ENCODE data around the gene ARHGAP26. TPM values are rescaled to one million over a fixed set of nuclear protein-coding genes. Genes with fewer than 3 reads are reported as not detected.

ARHGAP26 gene
- polyA plus RNA-seq, 1 donor from 2014 or later = 0.83 TPM

DNA sequence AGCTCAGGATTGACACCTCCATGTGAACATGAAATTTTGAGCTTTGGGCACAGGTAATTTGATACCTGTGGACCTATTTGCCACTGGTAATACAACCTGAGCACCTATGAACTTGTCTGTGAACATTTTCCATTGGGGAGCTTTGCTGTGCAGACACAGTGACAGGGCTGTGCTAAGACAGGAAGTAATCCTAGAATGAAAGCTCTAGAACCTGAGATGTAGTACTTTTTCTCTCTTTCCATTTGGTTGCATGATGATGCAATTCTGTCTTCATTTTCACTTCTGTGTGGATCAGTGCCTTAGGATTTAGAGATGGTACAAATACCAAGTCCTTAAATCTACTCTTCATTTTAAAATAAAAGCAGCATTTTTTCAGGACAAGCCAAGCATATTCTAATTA is 416.4 kb downstream of the ARHGAP26 start:
- H3K9me3 ChIP-seq (ENCODE audit: low read length) = no peaks in the 10 kb centered on the region
- TF ChIP-seq POLR2AphosphoS5 (IDR thresholded peaks at IDR 0.05) (no peak), MXI1 (conservative IDR thresholded peaks at IDR 0.05; ENCODE audit: poor library complexity, severe bottlenecking) (no peak), EP300 (conservative IDR thresholded peaks at IDR 0.05; ENCODE audit: poor library complexity, severe bottlenecking) (no peak)
- no peaks in the 10 kb centered on the region for H3F3A ChIP-seq (ENCODE audit: insufficient read depth, low read length, poor library complexity, severe bottlenecking)
- H4K20me1 ChIP-seq (ENCODE audit: insufficient read depth) = no peaks in the 10 kb centered on the region
- H3K36me3 ChIP-seq (ENCODE audit: insufficient read depth, low read length) = no peaks in the 10 kb centered on the region
- H2AFZ ChIP-seq (ENCODE audit: low read depth, low read length) = no peak overlapping the region
- H3K4me3 ChIP-seq (ENCODE audit: low read length) = no peak overlapping the region
- no peak overlapping the region for H3K27ac ChIP-seq (ENCODE audit: low read length)
- H3K4me2 ChIP-seq (ENCODE audit: low read length) = no peak overlapping the region
- H3K27me3 ChIP-seq (ENCODE audit: insufficient read depth, low read depth, low read length) = no peaks in the 10 kb centered on the region
- H3K79me2 ChIP-seq (replicated peaks; ENCODE audit: insufficient read depth, low read length) = no peaks in the 10 kb centered on the region
- H3K9ac ChIP-seq (ENCODE audit: low read length) = no peak overlapping the region
- no peaks in the 10 kb centered on the region for H3K9me2 ChIP-seq (ENCODE audit: insufficient read depth, low read length)

DNA sequence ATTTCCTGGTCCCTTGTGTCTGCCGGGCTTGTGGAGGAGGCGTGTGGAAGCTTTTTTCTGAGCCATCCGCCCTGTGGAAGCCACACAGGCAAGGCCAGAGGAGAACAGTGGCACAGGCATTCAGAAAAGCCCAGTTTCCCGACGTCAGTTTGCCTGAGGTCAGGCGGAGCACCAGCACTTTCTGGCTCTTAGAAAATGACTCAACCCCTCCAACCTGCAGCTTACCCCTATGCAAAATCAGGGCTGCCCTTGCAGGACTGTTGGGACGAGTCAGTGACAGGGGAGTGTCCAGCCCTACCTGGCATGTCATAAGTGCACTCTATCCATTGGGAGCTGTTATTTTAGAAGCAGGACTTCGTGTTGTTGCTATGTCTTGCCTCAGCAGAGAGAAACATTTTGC is 417.3 kb downstream of the ARHGAP26 start:
- no peak overlapping the region for H2AFZ ChIP-seq (ENCODE audit: low read depth, low read length)
- H3K27ac ChIP-seq (ENCODE audit: low read length) = no peak overlapping the region
- H3K4me3 ChIP-seq (ENCODE audit: low read length) = no peak overlapping the region
- H3K9ac ChIP-seq (ENCODE audit: low read length) = no peak overlapping the region
- no peaks in the 10 kb centered on the region for H4K20me1 ChIP-seq (ENCODE audit: insufficient read depth)
- TF ChIP-seq, protein P1, sequence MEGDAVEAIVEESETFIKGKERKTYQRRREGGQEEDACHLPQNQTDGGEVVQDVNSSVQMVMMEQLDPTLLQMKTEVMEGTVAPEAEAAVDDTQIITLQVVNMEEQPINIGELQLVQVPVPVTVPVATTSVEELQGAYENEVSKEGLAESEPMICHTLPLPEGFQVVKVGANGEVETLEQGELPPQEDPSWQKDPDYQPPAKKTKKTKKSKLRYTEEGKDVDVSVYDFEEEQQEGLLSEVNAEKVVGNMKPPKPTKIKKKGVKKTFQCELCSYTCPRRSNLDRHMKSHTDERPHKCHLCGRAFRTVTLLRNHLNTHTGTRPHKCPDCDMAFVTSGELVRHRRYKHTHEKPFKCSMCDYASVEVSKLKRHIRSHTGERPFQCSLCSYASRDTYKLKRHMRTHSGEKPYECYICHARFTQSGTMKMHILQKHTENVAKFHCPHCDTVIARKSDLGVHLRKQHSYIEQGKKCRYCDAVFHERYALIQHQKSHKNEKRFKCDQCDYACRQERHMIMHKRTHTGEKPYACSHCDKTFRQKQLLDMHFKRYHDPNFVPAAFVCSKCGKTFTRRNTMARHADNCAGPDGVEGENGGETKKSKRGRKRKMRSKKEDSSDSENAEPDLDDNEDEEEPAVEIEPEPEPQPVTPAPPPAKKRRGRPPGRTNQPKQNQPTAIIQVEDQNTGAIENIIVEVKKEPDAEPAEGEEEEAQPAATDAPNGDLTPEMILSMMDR (IDR thresholded peaks at IDR 0.05; ENCODE audit: poor library complexity, severe bottlenecking) = no peak
- TF ChIP-seq EP300 (conservative IDR thresholded peaks at IDR 0.05; ENCODE audit: poor library complexity, severe bottlenecking) (no peak), MXI1 (conservative IDR thresholded peaks at IDR 0.05; ENCODE audit: poor library complexity, severe bottlenecking) (no peak), SMC3 (conservative IDR thresholded peaks at IDR 0.05; ENCODE audit: poor library complexity) (no peak), TAF1 (IDR thresholded peaks at IDR 0.05; ENCODE audit: low read depth) (no peak), POLR2AphosphoS5 (IDR thresholded peaks at IDR 0.05) (no peak), RAD21 (conservative IDR thresholded peaks at IDR 0.05) (no peak), EZH2 (IDR thresholded peaks at IDR 0.05; ENCODE audit: borderline replicate concordance, insufficient read depth, low read length, poor library complexity, severe bottlenecking) (no peak)
- TF ChIP-seq, protein P2, sequence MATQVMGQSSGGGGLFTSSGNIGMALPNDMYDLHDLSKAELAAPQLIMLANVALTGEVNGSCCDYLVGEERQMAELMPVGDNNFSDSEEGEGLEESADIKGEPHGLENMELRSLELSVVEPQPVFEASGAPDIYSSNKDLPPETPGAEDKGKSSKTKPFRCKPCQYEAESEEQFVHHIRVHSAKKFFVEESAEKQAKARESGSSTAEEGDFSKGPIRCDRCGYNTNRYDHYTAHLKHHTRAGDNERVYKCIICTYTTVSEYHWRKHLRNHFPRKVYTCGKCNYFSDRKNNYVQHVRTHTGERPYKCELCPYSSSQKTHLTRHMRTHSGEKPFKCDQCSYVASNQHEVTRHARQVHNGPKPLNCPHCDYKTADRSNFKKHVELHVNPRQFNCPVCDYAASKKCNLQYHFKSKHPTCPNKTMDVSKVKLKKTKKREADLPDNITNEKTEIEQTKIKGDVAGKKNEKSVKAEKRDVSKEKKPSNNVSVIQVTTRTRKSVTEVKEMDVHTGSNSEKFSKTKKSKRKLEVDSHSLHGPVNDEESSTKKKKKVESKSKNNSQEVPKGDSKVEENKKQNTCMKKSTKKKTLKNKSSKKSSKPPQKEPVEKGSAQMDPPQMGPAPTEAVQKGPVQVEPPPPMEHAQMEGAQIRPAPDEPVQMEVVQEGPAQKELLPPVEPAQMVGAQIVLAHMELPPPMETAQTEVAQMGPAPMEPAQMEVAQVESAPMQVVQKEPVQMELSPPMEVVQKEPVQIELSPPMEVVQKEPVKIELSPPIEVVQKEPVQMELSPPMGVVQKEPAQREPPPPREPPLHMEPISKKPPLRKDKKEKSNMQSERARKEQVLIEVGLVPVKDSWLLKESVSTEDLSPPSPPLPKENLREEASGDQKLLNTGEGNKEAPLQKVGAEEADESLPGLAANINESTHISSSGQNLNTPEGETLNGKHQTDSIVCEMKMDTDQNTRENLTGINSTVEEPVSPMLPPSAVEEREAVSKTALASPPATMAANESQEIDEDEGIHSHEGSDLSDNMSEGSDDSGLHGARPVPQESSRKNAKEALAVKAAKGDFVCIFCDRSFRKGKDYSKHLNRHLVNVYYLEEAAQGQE (IDR thresholded peaks at IDR 0.05; ENCODE audit: borderline replicate concordance) = no peak
- H3K27me3 ChIP-seq (ENCODE audit: insufficient read depth, low read depth, low read length) = no peaks in the 10 kb centered on the region
- H3F3A ChIP-seq (ENCODE audit: insufficient read depth, low read length, poor library complexity, severe bottlenecking) = no peaks in the 10 kb centered on the region
- no peaks in the 10 kb centered on the region for H3K79me2 ChIP-seq (replicated peaks; ENCODE audit: insufficient read depth, low read length)
- no peaks in the 10 kb centered on the region for H3K9me3 ChIP-seq (ENCODE audit: low read length)
- no peak overlapping the region for H3K4me2 ChIP-seq (ENCODE audit: low read length)
- H3K9me2 ChIP-seq (ENCODE audit: insufficient read depth, low read length) = no peaks in the 10 kb centered on the region
- H3K36me3 ChIP-seq (ENCODE audit: insufficient read depth, low read length) = no peaks in the 10 kb centered on the region

DNA sequence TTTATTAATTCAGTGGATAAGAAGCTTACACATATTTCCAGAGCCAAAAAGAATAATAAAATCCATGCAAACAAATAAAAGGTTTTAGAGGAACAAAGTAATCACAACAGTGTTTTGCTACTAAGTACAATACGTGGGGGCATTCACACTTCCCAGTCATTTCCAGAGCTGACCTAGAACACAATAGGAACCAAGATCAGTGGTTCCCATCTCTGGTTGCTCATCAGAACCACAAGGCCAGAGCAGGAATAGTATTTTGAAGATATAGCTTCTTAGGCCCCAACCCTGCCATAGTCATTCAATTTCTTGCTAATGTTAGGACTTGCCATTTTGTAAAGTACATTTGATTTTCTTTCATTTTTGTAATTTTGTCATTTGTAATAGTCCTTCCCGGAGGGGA is 417.9 kb downstream of the ARHGAP26 start:
- Histone ChIP-seq H3F3A (ENCODE audit: insufficient read depth, low read length, poor library complexity, severe bottlenecking) (no peaks in the 10 kb centered on the region), H3K27me3 (ENCODE audit: insufficient read depth, low read depth, low read length) (no peaks in the 10 kb centered on the region), H3K9me2 (ENCODE audit: insufficient read depth, low read length) (no peaks in the 10 kb centered on the region), H3K27ac (ENCODE audit: low read length) (no peak overlapping the region), H3K9me3 (ENCODE audit: low read length) (no peaks in the 10 kb centered on the region), H4K20me1 (ENCODE audit: insufficient read depth) (no peaks in the 10 kb centered on the region), H3K9ac (ENCODE audit: low read length) (no peak overlapping the region), H3K79me2 (replicated peaks; ENCODE audit: insufficient read depth, low read length) (no peaks in the 10 kb centered on the region), H3K4me2 (ENCODE audit: low read length) (no peak overlapping the region), H3K36me3 (ENCODE audit: insufficient read depth, low read length) (no peaks in the 10 kb centered on the region), H2AFZ (ENCODE audit: low read depth, low read length) (no peak overlapping the region), H3K4me3 (ENCODE audit: low read length) (no peak overlapping the region)
- TF ChIP-seq, protein P1 (IDR thresholded peaks at IDR 0.05; ENCODE audit: poor library complexity, severe bottlenecking) = no peak
- no peak for TF ChIP-seq TAF1 (IDR thresholded peaks at IDR 0.05; ENCODE audit: low read depth)
- no peak for TF ChIP-seq EZH2 (IDR thresholded peaks at IDR 0.05; ENCODE audit: borderline replicate concordance, insufficient read depth, low read length, poor library complexity, severe bottlenecking)
- no peak for TF ChIP-seq EP300 (conservative IDR thresholded peaks at IDR 0.05; ENCODE audit: poor library complexity, severe bottlenecking)
- no peak for TF ChIP-seq RAD21 (conservative IDR thresholded peaks at IDR 0.05)
